SU-DHL-6 (cell line): Measurements from ENCODE around the gene RBM33.

ENCODE experiments used
- CTCF ChIP-seq: fragments of 200-600 bp; sonication (generic); IDR thresholded peaks from one replicate; pipeline ENCODE4 v1.5.1; 2017; ENCODE audit warnings: antibody characterized with exemption, mild to moderate bottlenecking, low read length, moderate library complexity; ENCODE audit not compliant: insufficient read depth, poor library complexity, severe bottlenecking
- EZH2phosphoT487 ChIP-seq: fragments of 200-600 bp; sonication (generic), shearing (Covaris generic); conservative IDR thresholded peaks from 2 replicates; pipeline ENCODE4 v1.6.1; 2018; ENCODE audit warnings: mild to moderate bottlenecking, antibody characterized with exemption, low read length, moderate library complexity, mixed read lengths

- TF ChIP-seq CTCF (peak; percentile 59), EZH2phosphoT487 (no peak)
These were observed 94.4 kb downstream of the RBM33 start for GRCh38 chr7:155738652-155739537.
